CD4-positive, alpha-beta T cell treated with Interleukin-4 for 1 hour (primary cell): Measurements from ENCODE around the gene ELK3.

Experiments
- DNase-seq, 2 donors: peaks; one replicate each; pipeline ENCODE4 v3.0.0-alpha.2; 2020 to 2022

Gene ELK3

GRCh38 chr12:96193725-96194575 lies at the start of gene ELK3:
ELK3 (plus strand) TSS chr12:96194375.
- DNase-seq = peak; percentile 67 to 68

DNA sequence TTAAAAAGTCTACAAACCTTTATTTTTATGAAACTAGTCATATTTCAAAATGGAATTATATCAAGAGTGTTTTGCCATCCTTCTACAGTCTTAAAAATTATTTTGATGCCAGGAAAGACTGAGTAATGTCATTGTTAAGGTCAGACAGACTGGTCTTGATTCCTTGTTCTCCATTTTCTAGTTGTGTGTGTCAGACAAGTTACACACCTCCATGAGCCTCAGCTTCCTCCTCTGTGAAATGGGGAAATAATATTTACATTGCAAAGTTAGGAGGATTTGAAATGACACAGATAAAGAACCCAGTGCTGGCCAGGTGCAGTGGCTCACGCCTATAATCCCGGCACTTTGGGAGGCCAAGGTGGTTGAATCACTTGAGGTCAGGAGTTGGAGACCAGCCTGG lies 47.4 kb upstream of the ELK3 start:
- no peak for DNase-seq

DNA sequence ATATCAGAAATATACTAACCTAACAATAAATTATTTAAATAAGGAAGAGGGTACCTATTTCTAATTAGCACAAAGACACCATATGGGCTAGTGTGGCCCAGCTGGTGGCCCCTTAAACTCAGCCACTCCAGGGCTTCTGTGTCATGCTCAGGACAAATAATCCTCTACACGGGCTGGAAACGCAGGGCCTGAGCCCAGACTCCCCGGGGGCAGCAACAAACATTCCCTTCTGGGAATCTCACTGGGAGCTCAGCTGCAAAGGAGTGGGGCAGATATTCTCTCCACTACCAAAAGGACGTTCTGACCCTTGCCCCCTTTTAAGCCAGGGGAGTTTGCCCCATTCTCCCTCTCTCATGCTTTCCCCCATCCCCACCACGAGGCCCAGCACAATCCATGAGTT lies 43.7 kb upstream of the ELK3 start:
- no peak for DNase-seq

DNA sequence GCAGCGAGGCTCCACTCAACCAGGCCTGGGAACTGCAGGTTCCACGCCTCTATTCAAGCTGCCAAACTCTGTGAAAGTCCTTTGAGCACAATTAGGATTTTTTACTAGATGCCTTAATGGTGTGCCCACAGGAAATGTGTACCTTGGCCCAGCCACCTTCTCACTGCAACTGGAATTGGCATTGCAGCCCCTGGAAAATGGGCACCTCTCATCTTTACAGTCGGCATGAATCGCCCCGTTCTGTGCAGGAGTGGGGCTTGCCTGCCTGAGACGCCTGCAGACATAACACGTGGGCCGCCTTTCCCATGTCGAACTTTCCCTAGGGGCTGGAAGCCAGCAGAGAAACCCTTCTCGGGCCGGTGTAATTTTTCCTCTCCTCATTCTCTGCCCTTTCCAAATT lies 42.0 kb upstream of the ELK3 start:
- DNase-seq = no peak

GRCh38 chr12:96153131-96153725 lies 40.9 kb upstream of the ELK3 start:
- no peak for DNase-seq

DNA sequence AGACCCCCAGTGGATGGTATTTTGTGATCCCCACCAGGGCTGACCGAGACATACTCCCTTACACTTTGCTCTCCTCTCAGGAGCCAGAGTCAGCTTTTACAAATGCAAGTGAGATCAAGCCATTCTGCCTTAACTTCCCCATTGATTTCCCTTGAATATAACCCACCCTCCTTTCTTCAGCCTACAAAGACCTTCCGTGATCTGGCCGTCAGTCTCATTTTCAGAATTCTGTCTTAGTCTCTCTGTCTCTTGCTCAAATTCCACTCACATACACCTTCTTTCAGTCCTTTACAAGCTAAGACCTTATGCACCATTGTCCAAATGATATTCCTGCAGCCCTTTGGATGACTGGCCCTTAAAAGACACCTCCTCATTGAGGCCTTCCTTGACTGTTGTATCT lies 39.0 kb upstream of the ELK3 start:
- DNase-seq = no peak

GRCh38 chr12:96155781-96156180 lies 38.4 kb upstream of the ELK3 start:
- DNase-seq = no peak

- no peak for DNase-seq
Observed at GRCh38 chr12:96156211-96156610, 38.0 kb upstream of the ELK3 start.

DNA sequence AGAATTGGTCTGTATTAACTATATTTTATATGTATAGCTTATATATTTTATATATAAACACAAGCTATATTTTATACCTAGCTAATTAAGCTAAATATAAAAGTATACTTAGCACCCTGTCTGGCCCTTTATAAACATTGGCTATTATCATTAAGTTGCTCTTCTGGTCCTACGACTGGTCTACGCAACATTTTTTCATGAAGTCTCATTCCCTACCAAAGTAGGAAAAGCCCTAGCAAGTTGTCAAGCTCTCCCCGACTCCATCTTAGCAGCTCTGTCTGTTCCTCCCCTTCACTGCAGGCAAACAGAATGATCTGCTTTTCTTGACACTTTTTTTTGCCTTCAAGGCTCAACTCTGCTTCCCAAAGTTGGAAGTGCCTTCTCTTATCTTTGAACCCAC lies 36.7 kb upstream of the ELK3 start:
- DNase-seq = no peak

- DNase-seq = no peak
Observed at GRCh38 chr12:96164951-96165811, 29.0 kb upstream of the ELK3 start.

GRCh38 chr12:96166765-96167164 lies 27.4 kb upstream of the ELK3 start:
- no peak for DNase-seq

GRCh38 chr12:96167492-96167891 lies 26.7 kb upstream of the ELK3 start:
- DNase-seq = no peak

GRCh38 chr12:96170328-96170727 lies 23.8 kb upstream of the ELK3 start:
- no peak for DNase-seq

DNA sequence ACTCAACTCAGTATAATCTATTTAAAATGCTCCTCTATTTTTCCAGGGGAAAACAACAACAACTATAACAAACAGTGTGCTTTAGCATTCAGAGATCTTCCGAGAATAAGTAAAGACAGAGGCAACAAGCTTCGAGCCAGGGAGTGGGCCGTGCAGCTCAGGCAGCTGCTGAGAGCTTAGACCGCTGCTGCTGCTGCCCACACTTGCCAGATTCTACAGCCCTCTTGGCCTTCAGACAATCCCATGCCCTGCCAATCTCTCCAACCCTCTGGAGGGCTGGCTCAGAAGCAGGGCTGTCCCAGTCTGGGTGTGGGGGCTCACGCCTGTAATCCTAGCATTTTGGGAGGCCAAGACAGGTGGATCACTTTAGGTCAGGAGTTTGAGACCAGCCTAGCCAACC lies 23.4 kb upstream of the ELK3 start:
- no peak for DNase-seq

DNA sequence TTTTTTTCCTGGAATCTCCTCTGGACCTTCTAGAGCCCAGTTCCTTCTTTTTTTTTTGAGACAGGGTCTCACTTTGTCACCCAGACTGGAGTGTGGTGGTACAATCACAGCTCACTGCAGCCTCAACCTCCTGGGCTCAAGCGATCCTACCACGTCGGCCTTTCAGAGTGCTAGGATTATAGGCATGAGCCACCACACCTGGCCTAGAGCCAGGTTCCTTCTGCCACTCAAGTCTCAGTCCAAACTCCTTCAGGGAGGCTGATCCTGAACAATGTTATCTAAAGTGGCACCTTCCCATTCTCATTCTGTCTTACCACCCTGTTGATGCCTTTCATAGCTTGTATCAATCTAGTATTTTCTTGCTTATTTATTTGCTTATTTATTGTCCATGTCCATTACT lies 22.3 kb upstream of the ELK3 start:
- no peak for DNase-seq

- no peak for DNase-seq
Observed at GRCh38 chr12:96172981-96173380, 21.2 kb upstream of the ELK3 start.

GRCh38 chr12:96176575-96176974 lies 17.6 kb upstream of the ELK3 start:
- no peak for DNase-seq

GRCh38 chr12:96177013-96177412 lies 17.2 kb upstream of the ELK3 start:
- peak in 1 of 2 donors; percentile 67 for DNase-seq

GRCh38 chr12:96183734-96184370 lies 10.3 kb upstream of the ELK3 start:
- no peak for DNase-seq

DNA sequence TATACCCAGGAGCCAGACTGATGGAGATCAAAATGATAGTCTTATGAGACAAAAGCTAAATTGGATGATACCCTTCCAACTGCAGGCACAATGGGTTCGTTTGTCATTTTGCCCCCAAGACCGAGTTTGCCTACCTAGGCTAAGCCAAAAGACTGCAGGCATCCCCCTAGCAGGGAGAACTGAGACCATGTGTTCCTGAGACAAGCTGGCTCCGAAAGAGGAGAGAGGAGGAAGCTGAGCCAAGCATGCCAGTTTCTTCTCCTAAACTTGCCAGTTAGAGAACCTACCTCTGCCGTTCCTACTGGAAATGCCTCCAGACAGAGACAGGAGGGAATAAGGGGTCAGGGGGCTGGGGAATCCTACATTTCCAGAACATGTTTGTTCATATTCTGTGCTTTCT lies 8.3 kb upstream of the ELK3 start:
- no peak for DNase-seq

GRCh38 chr12:96186607-96187301 lies 7.4 kb upstream of the ELK3 start:
- no peak for DNase-seq

DNA sequence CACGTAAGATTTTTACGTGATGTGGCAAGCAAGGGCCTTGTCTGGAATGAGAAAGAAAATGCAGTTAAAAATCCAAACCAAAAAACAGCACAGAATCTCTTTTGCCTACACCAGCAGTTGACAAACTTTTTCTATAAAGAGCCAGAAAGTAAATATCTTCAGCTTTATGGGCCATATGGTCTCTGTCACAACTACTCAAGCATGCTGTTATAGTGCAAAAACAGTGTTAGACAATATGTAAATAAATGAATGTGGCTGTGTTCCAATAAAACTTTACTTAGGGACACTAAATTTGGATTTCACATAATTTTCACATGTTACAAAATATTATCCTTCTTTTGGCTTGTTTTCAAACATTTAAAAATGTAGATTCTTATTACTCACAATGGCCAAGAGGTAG lies 6.2 kb upstream of the ELK3 start:
- DNase-seq = no peak

- no peak for DNase-seq
Observed at GRCh38 chr12:96189781-96190180, 4.4 kb upstream of the ELK3 start.
